GM12891 (cell line): Measurements from ENCODE around the gene NR6A1.

Experiments
- PAX5 ChIP-seq: IDR thresholded peaks from 2 replicates; pipeline ENCODE4 v1.6.1; 2011; ENCODE audit warnings: low read length, moderate library complexity, mild to moderate bottlenecking; ENCODE audit not compliant: insufficient read depth, severe bottlenecking
- POLR2A ChIP-seq: IDR thresholded peaks from 2 replicates; pipeline ENCODE4 v1.6.1; 2011; ENCODE audit warnings: low read depth, low read length, control low read depth
- POLR2AphosphoS5 ChIP-seq: IDR thresholded peaks from 2 replicates; pipeline ENCODE4 v1.6.1; 2011; ENCODE audit warnings: low read depth, low read length, control low read depth
- POU2F2 ChIP-seq: IDR thresholded peaks from 2 replicates; pipeline ENCODE4 v1.6.1; 2011; ENCODE audit warnings: low read depth, mild to moderate bottlenecking, control low read depth, low read length, moderate library complexity
- SPI1 ChIP-seq: IDR thresholded peaks from 2 replicates; pipeline ENCODE4 v1.6.1; 2011; ENCODE audit warnings: low read depth, low read length, control low read depth
- TAF1 ChIP-seq: IDR thresholded peaks from 2 replicates; pipeline ENCODE4 v1.6.1; 2011; ENCODE audit warnings: low read depth, low read length, control low read depth

DNA sequence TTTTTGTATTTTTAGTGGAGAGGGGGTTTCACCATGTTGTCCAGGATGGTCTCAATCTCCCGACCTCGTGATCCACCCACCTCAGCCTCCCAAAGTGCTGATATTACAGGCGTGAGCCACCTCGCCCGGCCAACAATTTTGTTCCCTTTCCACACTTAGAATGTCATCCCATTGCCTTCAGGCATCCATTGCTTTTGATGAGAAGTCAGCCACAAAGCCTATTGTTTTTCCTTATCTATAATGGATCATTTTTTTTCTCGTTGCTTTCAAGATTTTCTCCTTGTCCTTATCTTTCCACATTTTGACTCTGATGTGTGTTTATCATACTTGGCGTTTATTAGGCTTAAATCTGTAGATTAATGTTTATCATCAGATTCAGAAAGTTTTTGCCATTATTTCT, 64.4 kb downstream of the NR6A1 start:
- TF ChIP-seq POLR2AphosphoS5 (no peak), POLR2A (no peak), TAF1 (no peak), SPI1 (no peak), PAX5 (no peak), POU2F2 (no peak)
